RKO (cell line): Measurements from ENCODE around the gene RNF166.

Source experiments
- DNase-seq: peaks from one replicate; pipeline ENCODE4 v3.0.0-alpha.2; 2016; ENCODE audit warnings: low spot score

Gene RNF166

GRCh38 chr16:88706965-88707826 is 988 bp upstream of the RNF166 start:
- peak; percentile 45 for DNase-seq

GRCh38 chr16:88705801-88706228 is 393 bp downstream of the RNF166 start:
- no peak for DNase-seq

- DNase-seq, result peak; percentile 22
These were observed 1.0 kb downstream of the RNF166 start for GRCh38 chr16:88705076-88705684.

- DNase-seq, result no peak
These were observed 2.5 kb downstream of the RNF166 start for GRCh38 chr16:88703486-88704309.

GRCh38 chr16:88702371-88703210 is 3.6 kb downstream of the RNF166 start:
- DNase-seq, result no peak

- no peak for DNase-seq
These were observed 4.4 kb downstream of the RNF166 start for GRCh38 chr16:88701581-88702370.

- DNase-seq, result peak; percentile 53
These were observed 5.3 kb downstream of the RNF166 start for GRCh38 chr16:88700636-88701482.

GRCh38 chr16:88700322-88700635 is 5.9 kb downstream of the RNF166 start:
- no peak for DNase-seq

- no peak for DNase-seq
These were observed 7.0 kb downstream of the RNF166 start for GRCh38 chr16:88699180-88699579.

- DNase-seq, result no peak
These were observed 7.6 kb downstream of the RNF166 start for GRCh38 chr16:88698646-88699045.

- no peak for DNase-seq
These were observed 8.2 kb downstream of the RNF166 start for GRCh38 chr16:88697831-88698615.

GRCh38 chr16:88697116-88697830 is 8.9 kb downstream of the RNF166 start:
- DNase-seq, result no peak

GRCh38 chr16:88696441-88696840 is 9.8 kb downstream of the RNF166 start:
- no peak for DNase-seq

- no peak for DNase-seq
These were observed 10.5 kb downstream of the RNF166 start for GRCh38 chr16:88695753-88696152.

GRCh38 chr16:88695218-88695617 is 11.0 kb downstream of the RNF166 start:
- no peak for DNase-seq

- no peak for DNase-seq
These were observed 11.8 kb downstream of the RNF166 start for GRCh38 chr16:88694221-88695087.

GRCh38 chr16:88693420-88694177 is 12.6 kb downstream of the RNF166 start:
- no peak for DNase-seq
